Common myeloid progenitor, CD34-positive (primary cell): ENCODE measurements around the gene FDX2.

Source experiments
- CTCF ChIA-PET: fragments of 350-600 bp; sonication (Branson Sonifier 250); formaldehyde crosslinking; loops from one replicate; lab custom pipeline; 2021; ENCODE audit warnings: antibody characterized with exemption; lab: Charles Lee
- POLR2A ChIA-PET: fragments of 350-600 bp; sonication (Branson Sonifier 250); formaldehyde crosslinking; loops from one replicate; lab custom pipeline; 2021; ENCODE audit warnings: antibody characterized with exemption; lab: Charles Lee
- DNase-seq, 3 donors: peaks; one replicate each; pipeline versions ENCODE4 v3.0.0 to v3.0.0-alpha.2; 2013
- H3K27ac ChIP-seq, 2 experiments: 1 replicate in 1 of 2; 2 replicates in 1 of 2; pipeline ENCODE4 v1.7.0; 2013; ENCODE audit warnings: inconsistent platforms in 2 of 2, low read length in 2 of 2, mild to moderate bottlenecking in 2 of 2, low read depth in 1 of 2, moderate library complexity in 1 of 2; ENCODE audit not compliant: severe bottlenecking in 2 of 2, insufficient read depth in 1 of 2, poor library complexity in 1 of 2
- H3K27me3 ChIP-seq, 5 experiments: replicated peaks in 2 of 5; 1 replicate in 3 of 5; 2 replicates in 2 of 5; pipeline versions ENCODE4 v1.6.1 to v1.7.0; 2013; ENCODE audit warnings: low read length in 4 of 5, mild to moderate bottlenecking in 2 of 5, moderate library complexity in 2 of 5, inconsistent platforms in 1 of 5; ENCODE audit not compliant: insufficient read depth in 5 of 5, control insufficient read depth in 4 of 5
- H3K36me3 ChIP-seq, 4 experiments: 1 replicate in 2 of 4; 2 replicates in 2 of 4; pipeline versions ENCODE4 v1.6.1 to v1.7.0; 2013; ENCODE audit warnings: low read length in 3 of 4, control low read depth in 1 of 4, mild to moderate bottlenecking in 1 of 4; ENCODE audit not compliant: control insufficient read depth in 4 of 4, insufficient read depth in 4 of 4
- H3K4me1 ChIP-seq, 4 experiments: 1 replicate in 3 of 4; 2 replicates in 1 of 4; pipeline versions ENCODE4 v1.6.1 to v1.7.1; 2013; ENCODE audit warnings: low read length in 3 of 4, mild to moderate bottlenecking in 3 of 4, control low read depth in 1 of 4, inconsistent platforms in 1 of 4, moderate library complexity in 1 of 4; ENCODE audit not compliant: control insufficient read depth in 4 of 4, insufficient read depth in 4 of 4; ENCODE audit errors: control extremely low read depth in 1 of 4
- H3K4me3 ChIP-seq, 7 experiments: 1 replicate in 4 of 7; 2 replicates in 3 of 7; pipeline versions ENCODE4 v1.5.1 to v1.7.0; 2013; ENCODE audit warnings: mild to moderate bottlenecking in 7 of 7, low read length in 6 of 7, moderate library complexity in 6 of 7, inconsistent platforms in 2 of 7, low read depth in 2 of 7, control low read depth in 1 of 7; ENCODE audit not compliant: insufficient read depth in 4 of 7, control insufficient read depth in 1 of 7; ENCODE audit errors: extremely low read depth in 1 of 7
- H3K9me3 ChIP-seq, 5 experiments: 1 replicate in 4 of 5; 2 replicates in 1 of 5; pipeline versions ENCODE4 v1.6.1 to v1.7.1; 2013; ENCODE audit warnings: low read length in 4 of 5, mild to moderate bottlenecking in 2 of 5, inconsistent platforms in 1 of 5, low read depth in 1 of 5, moderate library complexity in 1 of 5; ENCODE audit not compliant: control insufficient read depth in 4 of 5, insufficient read depth in 2 of 5; ENCODE audit errors: control extremely low read depth in 1 of 5
- WGBS: methylation state at CpG from one replicate; pipeline ENCODE4 v1.1.5; 2013; ENCODE audit not compliant: insufficient coverage; 5-methylcytosine and 5-hydroxymethylcytosine counted together

FDX2 gene

GRCh38 chr19:10292789-10293636 is 22.8 kb downstream of the FDX2 start:
- Histone ChIP-seq H3K4me1 (peaks cover 5 to 84% (median 75%) of the 10 kb centered on the region in 4 experiments), H3K27ac (peak overlapping the region in 1 of 2 experiments; percentile 54), H3K9me3 (no peaks in the 10 kb centered on the region), H3K4me3 (peak overlapping the region in 5 of 7 experiments; percentile 32 to 76 (median 65)), H3K27me3 (peaks cover 0 to 70% (median 52%) of the 10 kb centered on the region in 5 experiments), H3K36me3 (no peaks in the 10 kb centered on the region)
- CTCF ChIA-PET, result interaction anchor here (1.0 to 7.6 kb wide), 3 partner anchors 22 to 32 kb away, joined by 3 to 83 read pairs (median 3); partner anchors contain the start of gene ICAM1
- DNase-seq, result peak in 2 of 3 donors; percentile 64 to 66
- WGBS, result 40% methylated on average over 43 of the region's 56 CpGs
- POLR2A ChIA-PET, result interaction anchor here (2.6 kb wide), 1 partner anchor 22 kb away, joined by 19 read pairs; the partner anchor contains the start of gene ICAM1

- no peaks in the 10 kb centered on the region for H3K9me3 ChIP-seq
- WGBS, result 2% methylated on average over 45 of the region's 45 CpGs
- ChIA-PET POLR2A (interaction anchor here (2.6 kb wide), 1 partner anchor 21 kb away, joined by 19 read pairs; the partner anchor contains the start of gene ICAM1), CTCF (interaction anchor here (1.0 to 7.6 kb wide), 6 partner anchors 9 to 33 kb away, joined by 3 to 83 read pairs (median 4); partner anchors contain the start of gene ICAM1)
- peak overlapping the region in 1 of 2 experiments; percentile 54 for H3K27ac ChIP-seq
- peaks cover 0 to 70% (median 52%) of the 10 kb centered on the region in 5 experiments for H3K27me3 ChIP-seq
- peak overlapping the region; percentile 2 to 76 (median 54) for H3K4me3 ChIP-seq
- peak; percentile 72 to 75 (median 75) for DNase-seq
- no peaks in the 10 kb centered on the region for H3K36me3 ChIP-seq
- peaks cover 5 to 91% (median 83%) of the 10 kb centered on the region in 4 experiments for H3K4me1 ChIP-seq
These were observed 23.5 kb downstream of the FDX2 start for GRCh38 chr19:10292206-10292788.

GRCh38 chr19:10291554-10292205 is 24.1 kb downstream of the FDX2 start:
- Histone ChIP-seq H3K4me1 (peaks cover 5 to 97% (median 88%) of the 10 kb centered on the region in 4 experiments), H3K36me3 (no peaks in the 10 kb centered on the region), H3K9me3 (no peaks in the 10 kb centered on the region), H3K4me3 (peak overlapping the region; percentile 19 to 76 (median 54)), H3K27ac (peak overlapping the region in 1 of 2 experiments; percentile 43), H3K27me3 (peaks cover 0 to 67% (median 52%) of the 10 kb centered on the region in 5 experiments)
- no peak for DNase-seq
- under 1% methylated on average over 42 of the region's 49 CpGs for WGBS
- POLR2A ChIA-PET, result interaction anchor here (2.6 kb wide), 1 partner anchor 21 kb away, joined by 19 read pairs; the partner anchor contains the start of gene ICAM1
- CTCF ChIA-PET, result interaction anchor here (0.8 to 7.6 kb wide), 7 partner anchors 10 to 40 kb away, joined by 3 to 83 read pairs (median 3); partner anchors contain the start of gene ICAM1

GRCh38 chr19:10290876-10291553 is 24.8 kb downstream of the FDX2 start:
- ChIA-PET POLR2A (interaction anchor here (2.6 kb wide), 1 partner anchor 20 kb away, joined by 19 read pairs; the partner anchor contains the start of gene ICAM1), CTCF (interaction anchor here (0.8 to 7.6 kb wide), 6 partner anchors 11 to 41 kb away, joined by 3 to 83 read pairs (median 4); partner anchors contain the start of gene ICAM1)
- peaks cover 4 to 97% (median 92%) of the 10 kb centered on the region in 4 experiments for H3K4me1 ChIP-seq
- under 1% methylated on average over 51 of the region's 57 CpGs for WGBS
- H3K9me3 ChIP-seq, result no peaks in the 10 kb centered on the region
- peak in 2 of 3 donors; percentile 54 to 67 for DNase-seq
- H3K27me3 ChIP-seq, result peaks cover 0 to 63% (median 51%) of the 10 kb centered on the region in 5 experiments
- peak overlapping the region in 1 of 2 experiments; percentile 73 for H3K27ac ChIP-seq
- no peaks in the 10 kb centered on the region for H3K36me3 ChIP-seq
- peak overlapping the region; percentile 19 to 76 (median 54) for H3K4me3 ChIP-seq

GRCh38 chr19:10290357-10290875 is 25.4 kb downstream of the FDX2 start:
- WGBS, result under 1% methylated on average over 27 of the region's 30 CpGs
- POLR2A ChIA-PET, result interaction anchor here (1.5 to 5.6 kb wide), 4 partner anchors 11 to 19 kb away, joined by 7 to 60 read pairs (median 13); partner anchors contain the start of gene ICAM1

More at GRCh38 chr19:10290357-10290875, 25.4 kb downstream of the FDX2 start:
- CTCF ChIA-PET, result interaction anchor here (0.6 to 7.6 kb wide), 6 partner anchors 12 to 964 kb away, joined by 3 to 83 read pairs (median 4); partner anchors contain the start of gene ICAM1
- H3K27ac ChIP-seq, result peak overlapping the region in 1 of 2 experiments; percentile 73
- H3K27me3 ChIP-seq, result peaks cover 0 to 57% (median 45%) of the 10 kb centered on the region in 5 experiments
- peak overlapping the region; percentile 15 to 76 (median 54) for H3K4me3 ChIP-seq
- H3K9me3 ChIP-seq, result no peaks in the 10 kb centered on the region
- peaks cover 0 to 96% (median 92%) of the 10 kb centered on the region in 4 experiments for H3K4me1 ChIP-seq
- DNase-seq, result peak in 1 of 3 donors; percentile 25
- peaks cover 0 to 4% (median under 1%) of the 10 kb centered on the region in 4 experiments for H3K36me3 ChIP-seq
